GM19397 (cell line): ENCODE measurements around the gene NDOR1.

Experiments
- ATAC-seq: cut with Tn5 transposase; IDR thresholded peaks from one replicate; pipeline ENCODE4 v1.9.1; 2021; ENCODE audit warnings: mild to moderate bottlenecking, moderate library complexity; ENCODE audit not compliant: unreplicated experiment

The NDOR1 gene

GRCh38 chr9:137180491-137180890 lies 25.0 kb upstream of the NDOR1 start:
- no peak for ATAC-seq

- ATAC-seq = no peak
Measured at GRCh38 chr9:137181680-137182079, 23.8 kb upstream of the NDOR1 start.

- no peak for ATAC-seq
Measured at GRCh38 chr9:137182836-137183235, 22.7 kb upstream of the NDOR1 start.

- no peak for ATAC-seq
Measured at GRCh38 chr9:137183980-137184595, 21.4 kb upstream of the NDOR1 start.

GRCh38 chr9:137184881-137185660 lies 20.4 kb upstream of the NDOR1 start:
- ATAC-seq = no peak

GRCh38 chr9:137185921-137186320 lies 19.6 kb upstream of the NDOR1 start:
- no peak for ATAC-seq

- ATAC-seq = no peak
Measured at GRCh38 chr9:137186385-137186784, 19.1 kb upstream of the NDOR1 start.

- no peak for ATAC-seq
Measured at GRCh38 chr9:137187386-137187785, 18.1 kb upstream of the NDOR1 start.

- ATAC-seq = no peak
Measured at GRCh38 chr9:137188086-137188489, 17.4 kb upstream of the NDOR1 start.

GRCh38 chr9:137188490-137189296 lies 16.8 kb upstream of the NDOR1 start, which contains the start of the genes ANAPC2 and SSNA1:
TSS of gene ANAPC2 (minus strand) at chr9:137188560. CDS start at chr9:137188532, 28 bp downstream.
TSS of gene SSNA1 (plus strand) at chr9:137188676. CDS start at chr9:137188727, 51 bp downstream.
- peak; percentile 78 for ATAC-seq

GRCh38 chr9:137189297-137190295 lies 15.9 kb upstream of the NDOR1 start:
- ATAC-seq = no peak

- ATAC-seq = no peak
Measured at GRCh38 chr9:137190315-137190856, 15.1 kb upstream of the NDOR1 start.

- no peak for ATAC-seq
Measured at GRCh38 chr9:137191245-137191644, 14.3 kb upstream of the NDOR1 start.

- no peak for ATAC-seq
Measured at GRCh38 chr9:137191691-137192447, 13.6 kb upstream of the NDOR1 start.

- no peak for ATAC-seq
Measured at GRCh38 chr9:137192448-137192780, 13.1 kb upstream of the NDOR1 start.

- no peak for ATAC-seq
Measured at GRCh38 chr9:137192859-137193258, 12.6 kb upstream of the NDOR1 start.

GRCh38 chr9:137193771-137194170 lies 11.7 kb upstream of the NDOR1 start:
- ATAC-seq = no peak

GRCh38 chr9:137194388-137194787 lies 11.1 kb upstream of the NDOR1 start:
- ATAC-seq = no peak

GRCh38 chr9:137194909-137195308 lies 10.6 kb upstream of the NDOR1 start:
- ATAC-seq = no peak
